Trophoblast cell (in vitro differentiated cells and primary cell): ENCODE measurements around the gene XAB2.
"Not testable (repeated sequence)": the region's sequence is repeated elsewhere in the genome, so short reads cannot be mapped to it uniquely, and the experiment has no call there.

ENCODE experiments used
- DNase-seq, 2 donors: peaks; one replicate each; pipeline ENCODE4 v3.0.0-alpha.2; 2016
- H2AFZ ChIP-seq: 2 replicates; pipeline ENCODE4 v1.6.1; 2013; ENCODE audit warnings: low read length, moderate library complexity, mild to moderate bottlenecking; ENCODE audit not compliant: insufficient read depth, poor library complexity
- H2AK5ac ChIP-seq: 2 replicates; pipeline ENCODE4 v1.6.1; 2013; ENCODE audit warnings: mild to moderate bottlenecking, low read length
- H2BK120ac ChIP-seq: 2 replicates; pipeline ENCODE4 v1.6.1; 2013; ENCODE audit warnings: low read length, mild to moderate bottlenecking, moderate library complexity; ENCODE audit not compliant: insufficient read depth, poor library complexity
- H2BK12ac ChIP-seq: 2 replicates; pipeline ENCODE4 v1.6.1; 2013; ENCODE audit warnings: mild to moderate bottlenecking, low read length, moderate library complexity
- H2BK5ac ChIP-seq: 2 replicates; pipeline ENCODE4 v1.6.1; 2013; ENCODE audit warnings: low read length, low read depth, moderate library complexity, mild to moderate bottlenecking; ENCODE audit not compliant: poor library complexity
- H3K14ac ChIP-seq: 2 replicates; pipeline ENCODE4 v1.6.1; 2013; ENCODE audit warnings: mild to moderate bottlenecking, low read length
- H3K18ac ChIP-seq: 2 replicates; pipeline ENCODE4 v1.6.1; 2013; ENCODE audit warnings: mild to moderate bottlenecking, low read length
- H3K23ac ChIP-seq: 2 replicates; pipeline ENCODE4 v1.6.1; 2013; ENCODE audit warnings: low read length
- H3K27ac ChIP-seq: 2 replicates; pipeline ENCODE4 v1.5.1; 2013; ENCODE audit warnings: low read depth, mild to moderate bottlenecking, inconsistent platforms, low read length, moderate library complexity
- H3K27me3 ChIP-seq: 2 replicates; pipeline ENCODE4 v1.6.1; 2013; ENCODE audit warnings: inconsistent platforms, mild to moderate bottlenecking, low read length, moderate library complexity; ENCODE audit not compliant: insufficient read depth
- H3K36me3 ChIP-seq, 2 experiments: 1 replicate in 1 of 2; 2 replicates in 1 of 2; pipeline ENCODE4 v1.6.1; 2013; ENCODE audit warnings: low read length in 2 of 2, mild to moderate bottlenecking in 2 of 2, moderate library complexity in 1 of 2; ENCODE audit not compliant: insufficient read depth in 2 of 2, control insufficient read depth in 1 of 2
- H3K4ac ChIP-seq: 2 replicates; pipeline ENCODE4 v1.6.1; 2013; ENCODE audit warnings: low read depth, mild to moderate bottlenecking, low read length, moderate library complexity
- H3K4me1 ChIP-seq, 2 experiments: 1 replicate in 1 of 2; 2 replicates in 1 of 2; pipeline ENCODE4 v1.6.1; 2013; ENCODE audit warnings: low read length in 2 of 2, mild to moderate bottlenecking in 2 of 2, moderate library complexity in 1 of 2; ENCODE audit not compliant: insufficient read depth in 2 of 2, control insufficient read depth in 1 of 2
- H3K4me2 ChIP-seq: 2 replicates; pipeline ENCODE4 v1.6.1; 2013; ENCODE audit warnings: inconsistent platforms, mild to moderate bottlenecking, low read length, moderate library complexity
- H3K4me3 ChIP-seq: 2 replicates; pipeline ENCODE4 v1.5.1; 2013; ENCODE audit warnings: mild to moderate bottlenecking, low read depth, low read length, inconsistent platforms
- H3K79me1 ChIP-seq: one replicate; pipeline ENCODE4 v1.6.1; 2013; ENCODE audit warnings: low read length
- H3K79me2 ChIP-seq: 2 replicates; pipeline ENCODE4 v1.6.1; 2013; ENCODE audit warnings: low read length, mild to moderate bottlenecking; ENCODE audit not compliant: control insufficient read depth, insufficient read depth, poor library complexity
- H3K9ac ChIP-seq: 2 replicates; pipeline ENCODE4 v1.6.1; 2013; ENCODE audit warnings: mild to moderate bottlenecking, low read length
- H3K9me3 ChIP-seq: 2 replicates; pipeline ENCODE4 v1.6.1; 2013; ENCODE audit warnings: low read depth, mild to moderate bottlenecking, control low read depth, inconsistent platforms, low read length; ENCODE audit not compliant: insufficient read depth
- H4K12ac ChIP-seq: 2 replicates; pipeline ENCODE4 v1.6.1; 2013; ENCODE audit warnings: low read depth, mild to moderate bottlenecking, low read length, moderate library complexity
- H4K8ac ChIP-seq: 2 replicates; pipeline ENCODE4 v1.6.1; 2013; ENCODE audit warnings: low read depth, mild to moderate bottlenecking, low read length, moderate library complexity
- H4K91ac ChIP-seq: one replicate; pipeline ENCODE4 v1.6.1; 2013; ENCODE audit warnings: low read depth, mild to moderate bottlenecking, low read length, moderate library complexity
- WGBS: extraction: QIAGEN DNeasy Blood & Tissue Kit; methylation state at CpG from one replicate; pipeline ENCODE4 v1.1.7; 2013; ENCODE audit warnings: missing lambda C conversion rate; ENCODE audit not compliant: insufficient read length, insufficient coverage; ENCODE audit errors: extremely low coverage; 5-methylcytosine and 5-hydroxymethylcytosine counted together

Gene XAB2

DNA sequence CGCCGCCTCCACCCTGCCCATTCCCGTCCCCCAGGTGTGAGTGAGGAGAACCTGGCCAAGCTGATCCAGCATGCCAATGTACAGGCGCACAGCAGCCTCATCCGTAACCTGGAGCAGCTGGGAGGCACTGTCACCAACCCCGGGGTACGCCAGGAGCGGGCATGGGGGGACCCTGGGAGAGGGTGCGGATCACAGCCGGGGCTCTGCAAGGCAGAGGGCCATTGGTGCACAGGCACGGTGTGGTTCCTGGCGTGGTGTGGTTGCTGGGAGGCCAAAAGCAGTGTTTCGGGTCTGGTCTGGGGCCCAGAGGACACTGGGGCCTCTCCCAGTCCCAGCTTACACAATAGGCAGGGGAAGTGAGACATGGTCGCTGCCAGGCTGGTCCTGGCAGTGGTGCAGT, 15.8 kb upstream of the XAB2 start:
- H3K9me3 ChIP-seq, result peaks cover 5% of the 10 kb centered on the region
- peaks cover 35 to 40% of the 10 kb centered on the region in 2 experiments for H3K36me3 ChIP-seq
- H3K9ac ChIP-seq, result no peak overlapping the region
- no peak overlapping the region for H4K91ac ChIP-seq
- no peak overlapping the region for H3K14ac ChIP-seq
- H2BK5ac ChIP-seq, result no peak overlapping the region
- H3K4me1 ChIP-seq, result no peaks in the 10 kb centered on the region
- H2AK5ac ChIP-seq, result no peak overlapping the region
- H3K27me3 ChIP-seq, result no peaks in the 10 kb centered on the region
- no peak overlapping the region for H3K4me2 ChIP-seq
- H4K8ac ChIP-seq, result no peak overlapping the region
- H2AFZ ChIP-seq, result no peak overlapping the region
- H3K4ac ChIP-seq, result no peak overlapping the region
- no peak overlapping the region for H3K18ac ChIP-seq
- no CpG with 5 or more reads among the region's 14 CpGs for WGBS
- no peaks in the 10 kb centered on the region for H3K79me2 ChIP-seq
- H3K27ac ChIP-seq, result no peak overlapping the region
- no peak overlapping the region for H3K4me3 ChIP-seq
- H4K12ac ChIP-seq, result no peak overlapping the region
- H3K79me1 ChIP-seq, result no peaks in the 10 kb centered on the region
- no peak overlapping the region for H2BK12ac ChIP-seq
- no peak for DNase-seq
- no peak overlapping the region for H2BK120ac ChIP-seq
- no peak overlapping the region for H3K23ac ChIP-seq

DNA sequence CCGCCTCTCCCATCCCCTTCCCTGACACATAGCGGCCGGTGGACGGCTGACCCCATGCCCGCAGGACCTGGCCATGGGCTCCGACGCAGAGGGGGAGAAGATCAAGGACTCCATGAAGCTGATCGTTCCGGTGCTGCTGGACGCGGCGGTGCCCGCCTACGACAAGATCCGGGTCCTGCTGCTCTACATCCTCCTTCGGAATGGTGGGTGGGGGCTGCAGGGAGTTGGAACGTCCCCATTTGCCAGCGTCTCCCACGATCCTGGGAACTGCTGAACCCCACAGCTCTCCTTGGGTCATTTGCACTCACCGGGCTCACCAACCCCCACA, 15.2 kb upstream of the XAB2 start:
- no peak overlapping the region for H4K91ac ChIP-seq
- H3K4ac ChIP-seq, result no peak overlapping the region
- peaks cover 6% of the 10 kb centered on the region for H3K9me3 ChIP-seq
- no peak overlapping the region for H2BK5ac ChIP-seq
- no peak overlapping the region for H3K14ac ChIP-seq
- no peak overlapping the region for H2BK120ac ChIP-seq
- H4K12ac ChIP-seq, result no peak overlapping the region
- H2AK5ac ChIP-seq, result no peak overlapping the region
- no peaks in the 10 kb centered on the region for H3K79me2 ChIP-seq
- no peaks in the 10 kb centered on the region for H3K79me1 ChIP-seq
- H4K8ac ChIP-seq, result no peak overlapping the region
- no peak overlapping the region for H3K27ac ChIP-seq
- no peak overlapping the region for H3K9ac ChIP-seq
- no CpG with 5 or more reads among the region's 20 CpGs for WGBS
- H2AFZ ChIP-seq, result no peak overlapping the region
- H3K18ac ChIP-seq, result no peak overlapping the region
- H3K36me3 ChIP-seq, result peaks cover 38 to 41% of the 10 kb centered on the region in 2 experiments
- H3K4me2 ChIP-seq, result no peak overlapping the region
- H3K27me3 ChIP-seq, result no peaks in the 10 kb centered on the region
- no peak overlapping the region for H2BK12ac ChIP-seq
- H3K4me1 ChIP-seq, result no peaks in the 10 kb centered on the region
- no peak overlapping the region for H3K4me3 ChIP-seq
- no peak overlapping the region for H3K23ac ChIP-seq
- no peak for DNase-seq

DNA sequence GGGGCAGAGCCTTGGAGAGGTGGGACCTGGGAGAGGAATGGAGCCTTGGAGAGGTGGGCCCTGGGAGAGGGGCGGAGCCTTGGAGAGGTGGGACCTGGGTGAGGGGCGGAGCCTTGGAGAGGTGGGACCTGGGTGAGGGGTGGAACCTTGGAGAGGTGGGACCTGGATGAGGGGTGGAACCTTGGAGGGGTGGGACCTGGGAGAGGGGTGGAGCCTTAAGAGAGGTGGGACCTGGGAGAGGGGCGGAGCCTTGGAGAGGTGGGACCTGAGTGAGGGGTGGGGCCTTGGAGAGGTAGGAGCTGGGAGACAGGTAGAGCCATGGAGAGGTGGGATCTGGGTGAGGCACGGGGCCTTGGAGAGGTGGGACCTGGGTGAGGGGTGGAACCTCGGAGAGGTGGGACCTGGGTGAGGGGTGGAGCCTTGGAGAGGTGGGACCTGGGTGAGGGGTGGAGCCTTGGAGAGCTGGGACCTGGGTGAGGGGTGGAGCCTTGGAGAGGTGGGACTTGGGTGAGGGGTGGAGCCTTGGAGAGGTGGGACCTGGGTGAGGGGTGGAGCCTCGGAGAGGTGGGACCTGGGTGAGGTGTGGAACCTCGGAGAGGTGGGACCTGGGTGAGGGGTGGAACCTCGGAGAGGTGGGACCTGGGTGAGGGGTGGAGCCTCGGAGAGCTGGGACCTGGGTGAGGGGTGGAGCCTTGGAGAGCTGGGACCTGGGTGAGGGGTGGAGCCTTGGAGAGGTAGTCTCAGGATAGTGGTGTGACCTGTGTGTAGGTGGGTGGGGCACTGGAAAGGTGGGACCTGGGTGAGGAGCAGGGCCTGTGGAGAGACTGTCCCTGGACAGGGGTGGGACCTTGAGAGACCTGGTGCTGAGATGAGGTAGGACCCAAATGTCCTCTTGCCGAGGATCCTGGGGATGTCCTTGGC, 14.5 kb upstream of the XAB2 start:
- not testable (repeated sequence) for H3K18ac ChIP-seq, H3K4me2 ChIP-seq, H2BK120ac ChIP-seq, H3K79me2 ChIP-seq, H3K27me3 ChIP-seq, H2AK5ac ChIP-seq, H2BK5ac ChIP-seq, H3K9ac ChIP-seq, H4K91ac ChIP-seq, H3K79me1 ChIP-seq, H2BK12ac ChIP-seq, H3K27ac ChIP-seq, H3K23ac ChIP-seq, H4K12ac ChIP-seq, H4K8ac ChIP-seq, H3K4me3 ChIP-seq, H2AFZ ChIP-seq, H3K14ac ChIP-seq, H3K9me3 ChIP-seq, H3K4ac ChIP-seq, H3K4me1 ChIP-seq
- peak; percentile 33 to 45 for DNase-seq
- WGBS, result no CpG with 5 or more reads among the region's 10 CpGs
- peaks cover 38 to 44% of the 10 kb centered on the region in 2 experiments for H3K36me3 ChIP-seq

DNA sequence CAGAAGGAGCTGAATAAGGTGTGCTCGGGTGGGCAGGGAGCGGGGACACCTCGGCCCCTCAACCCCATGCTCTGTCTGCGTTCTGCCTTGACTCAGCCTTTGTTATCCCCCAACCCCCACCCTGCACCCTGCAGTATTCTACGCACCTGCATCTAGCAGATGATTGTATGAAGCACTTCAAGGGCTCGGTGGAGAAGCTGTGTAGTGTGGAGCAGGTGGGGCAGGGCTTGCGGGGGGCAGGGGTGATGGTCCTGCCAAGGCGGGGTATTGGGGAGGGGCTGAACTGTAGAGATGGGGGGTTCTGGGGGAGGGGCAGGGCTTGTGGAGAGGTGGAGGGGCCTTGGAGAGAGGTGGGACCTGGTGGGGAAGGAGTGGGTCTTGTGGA, 13.7 kb upstream of the XAB2 start:
- Histone ChIP-seq H3K36me3 (peaks cover 38 to 44% of the 10 kb centered on the region in 2 experiments), H3K79me1 (no peaks in the 10 kb centered on the region), H2AK5ac (no peak overlapping the region), H3K79me2 (no peaks in the 10 kb centered on the region), H3K4ac (no peak overlapping the region), H3K9me3 (peaks cover 3% of the 10 kb centered on the region), H2AFZ (no peak overlapping the region), H3K4me2 (no peak overlapping the region), H4K12ac (no peak overlapping the region), H3K23ac (no peak overlapping the region), H2BK5ac (no peak overlapping the region), H3K4me3 (no peak overlapping the region), H3K27me3 (no peaks in the 10 kb centered on the region), H4K91ac (no peak overlapping the region), H3K9ac (no peak overlapping the region), H3K18ac (no peak overlapping the region), H2BK12ac (no peak overlapping the region), H3K14ac (no peak overlapping the region), H3K4me1 (no peaks in the 10 kb centered on the region), H2BK120ac (no peak overlapping the region), H3K27ac (no peak overlapping the region), H4K8ac (no peak overlapping the region)
- DNase-seq, result no peak
- no CpG with 5 or more reads among the region's 8 CpGs for WGBS
